MM.1S (cell line): ENCODE results near the gene TNFRSF6B.
"Not testable (repeated sequence)": the region's sequence is repeated elsewhere in the genome, so short reads cannot be mapped to it uniquely, and the experiment has no call there.

Experiments used
- DNase-seq: peaks from one replicate; pipeline ENCODE4 v3.0.0-alpha.2; 2015
- H2AFZ ChIP-seq: fragments of 300-600 bp; sonication (generic); 2 replicates; pipeline ENCODE4 v1.6.0; 2016; ENCODE audit warnings: antibody characterized with exemption, low read length
- H3F3A ChIP-seq: fragments of 300-600 bp; sonication (generic); 2 replicates; pipeline ENCODE4 v1.6.1; 2016; ENCODE audit warnings: mild to moderate bottlenecking, antibody characterized with exemption, low read length, moderate library complexity, mixed read lengths; ENCODE audit not compliant: insufficient read depth
- H3K27ac ChIP-seq: fragments of 300-600 bp; sonication (generic); 2 replicates; pipeline ENCODE4 v1.5.1; 2016; ENCODE audit warnings: mild to moderate bottlenecking, low read length
- H3K27me3 ChIP-seq: fragments of 300-600 bp; sonication (generic); replicated peaks from 2 replicates; pipeline ENCODE4 v1.6.0; 2016; ENCODE audit warnings: low read length; ENCODE audit not compliant: insufficient read depth
- H3K36me3 ChIP-seq: fragments of 300-600 bp; sonication (generic); replicated peaks from 2 replicates; pipeline ENCODE4 v1.6.1; 2016; ENCODE audit warnings: mild to moderate bottlenecking, low read length, mixed read lengths; ENCODE audit not compliant: insufficient read depth
- H3K4me1 ChIP-seq: fragments of 300-600 bp; sonication (generic); 2 replicates; pipeline ENCODE4 v1.6.1; 2016; ENCODE audit warnings: low read length, mixed read lengths
- H3K4me2 ChIP-seq: fragments of 300-600 bp; sonication (generic); 2 replicates; pipeline ENCODE4 v1.6.0; 2016; ENCODE audit warnings: low read depth, low read length
- H3K4me3 ChIP-seq: fragments of 300-600 bp; sonication (generic); 2 replicates; pipeline ENCODE4 v1.5.1; 2016; ENCODE audit warnings: low read length, mixed read lengths
- H3K79me2 ChIP-seq: fragments of 300-600 bp; sonication (generic); 2 replicates; pipeline ENCODE4 v1.6.1; 2016; ENCODE audit warnings: mixed run types, low read length, mixed read lengths
- H3K9ac ChIP-seq: fragments of 300-600 bp; sonication (generic); 2 replicates; pipeline ENCODE4 v1.6.1; 2016; ENCODE audit warnings: low read length, mixed read lengths
- H3K9me2 ChIP-seq: fragments of 300-600 bp; sonication (generic); replicated peaks from 2 replicates; pipeline ENCODE4 v1.6.1; 2016; ENCODE audit warnings: mild to moderate bottlenecking, low read length, mixed read lengths; ENCODE audit not compliant: insufficient read depth
- H3K9me3 ChIP-seq: fragments of 300-600 bp; sonication (generic); replicated peaks from 2 replicates; pipeline ENCODE4 v1.6.1; 2016; ENCODE audit warnings: mild to moderate bottlenecking, low read length, mixed read lengths; ENCODE audit not compliant: insufficient read depth
- H4K20me1 ChIP-seq: fragments of 300-600 bp; sonication (generic); 2 replicates; pipeline ENCODE4 v1.6.1; 2016; ENCODE audit warnings: mild to moderate bottlenecking, low read length, moderate library complexity, mixed read lengths; ENCODE audit not compliant: insufficient read depth
- CTCF ChIP-seq: fragments of 300-600 bp; sonication (generic); IDR thresholded peaks from 2 replicates; pipeline ENCODE4 v1.5.1; 2016; ENCODE audit warnings: antibody characterized with exemption, low read length, mixed read lengths
- EZH2 ChIP-seq: fragments of 300-600 bp; sonication (generic); optimal IDR thresholded peaks from 2 replicates; pipeline ENCODE3; 2017; ENCODE audit warnings: low read depth, mild to moderate bottlenecking, antibody characterized with exemption, low read length, mixed read lengths
- EZH2phosphoT487 ChIP-seq: fragments of 300-600 bp; sonication (generic); IDR thresholded peaks from 2 replicates; pipeline ENCODE4 v1.6.1; 2018; ENCODE audit warnings: antibody characterized with exemption, low read length

TNFRSF6B gene

GRCh38 chr20:63659370-63659769 lies 37.1 kb upstream of the TNFRSF6B start:
- peak overlapping the region; percentile 85; the same call in 1 of the 2 replicates for H3K9ac ChIP-seq
- no peaks in the 10 kb centered on the region for H3F3A ChIP-seq
- H4K20me1 ChIP-seq, result no peaks in the 10 kb centered on the region
- no peaks in the 10 kb centered on the region for H3K9me2 ChIP-seq
- H3K79me2 ChIP-seq, result peaks cover 21% of the 10 kb centered on the region
- peak overlapping the region; percentile 95 for H3K4me3 ChIP-seq
- H3K27me3 ChIP-seq, result peaks cover 13% of the 10 kb centered on the region
- H3K4me2 ChIP-seq, result peak overlapping the region; percentile 52; the same call in 1 of the 2 replicates
- no peak overlapping the region for H3K27ac ChIP-seq
- no peaks in the 10 kb centered on the region for H3K9me3 ChIP-seq
- TF ChIP-seq CTCF (no peak), EZH2 (no peak), EZH2phosphoT487 (no peak)
- no peak overlapping the region for H2AFZ ChIP-seq
- no peaks in the 10 kb centered on the region for H3K36me3 ChIP-seq
- no peak for DNase-seq
- 0 out of 2 replicates have a peak, but pooled peaks cover 4% of the 10 kb centered on the region for H3K4me1 ChIP-seq

- H4K20me1 ChIP-seq, H3K9me2 ChIP-seq, H3K4me3 ChIP-seq, H3K4me2 ChIP-seq, H3K27me3 ChIP-seq, DNase-seq, H3K9ac ChIP-seq, H3K27ac ChIP-seq, H2AFZ ChIP-seq, H3K36me3 ChIP-seq, H3K9me3 ChIP-seq, H3F3A ChIP-seq, H3K4me1 ChIP-seq: not testable (repeated sequence)
- H3K79me2 ChIP-seq, result peaks cover 21% of the 10 kb centered on the region
These were observed 36.3 kb upstream of the TNFRSF6B start for GRCh38 chr20:63660174-63660573.

GRCh38 chr20:63660622-63661021 lies 35.8 kb upstream of the TNFRSF6B start:
- Histone ChIP-seq H3F3A (no peaks in the 10 kb centered on the region), H3K9me3 (no peaks in the 10 kb centered on the region), H2AFZ (no peak overlapping the region), H3K27me3 (0 out of 2 replicates have a peak, but pooled peaks cover under 1% of the 10 kb centered on the region), H3K79me2 (peaks cover 21% of the 10 kb centered on the region), H3K27ac (no peak overlapping the region), H3K36me3 (no peaks in the 10 kb centered on the region), H4K20me1 (no peaks in the 10 kb centered on the region), H3K4me3 (no peak overlapping the region), H3K9me2 (no peaks in the 10 kb centered on the region), H3K4me2 (no peak overlapping the region), H3K4me1 (0 out of 2 replicates have a peak, but pooled peaks cover 4% of the 10 kb centered on the region), H3K9ac (no peak overlapping the region)
- TF ChIP-seq EZH2, result no peak
- TF ChIP-seq EZH2phosphoT487, result no peak
- TF ChIP-seq CTCF, result no peak
- DNase-seq, result no peak

- Histone ChIP-seq H3F3A (no peaks in the 10 kb centered on the region), H3K9ac (no peak overlapping the region), H3K4me2 (no peak overlapping the region), H3K27ac (no peak overlapping the region), H3K36me3 (no peaks in the 10 kb centered on the region), H3K9me2 (no peaks in the 10 kb centered on the region), H2AFZ (no peak overlapping the region), H4K20me1 (no peaks in the 10 kb centered on the region), H3K4me3 (no peak overlapping the region), H3K9me3 (no peaks in the 10 kb centered on the region), H3K79me2 (peaks cover 21% of the 10 kb centered on the region), H3K27me3 (no peaks in the 10 kb centered on the region), H3K4me1 (0 out of 2 replicates have a peak, but pooled peaks cover 4% of the 10 kb centered on the region)
- no peak for TF ChIP-seq CTCF
- TF ChIP-seq EZH2, result no peak
- TF ChIP-seq EZH2phosphoT487, result no peak
- DNase-seq, result no peak
These were observed 35.3 kb upstream of the TNFRSF6B start for GRCh38 chr20:63661108-63661507.
